ENCODE measurements around the gene TPH1. TPM values are rescaled to one million over a fixed set of nuclear protein-coding genes. Genes with fewer than 3 reads are reported as not detected.

The TPH1 gene
- total and polyA plus RNA-seq, 9 of the 15 experiments (the other 6 are each of a cell fraction or from before 2014, with no cell fraction given), result 0.04 to 0.29 (median 0.17) TPM

GRCh38 chr11:18010977-18011586 is 35.0 kb downstream of the TPH1 start:
- CTCF ChIA-PET (ENCODE audit: low intra/inter-chr PET ratio), result no interaction called here
- Histone ChIP-seq H3K79me2 (ENCODE audit: control insufficient read depth, insufficient read depth, low read length) (peaks cover 20% of the 10 kb centered on the region; the same call in 2 of the 3 replicates), H3K36me3 (ENCODE audit: control insufficient read depth, insufficient read depth, low read length) (peaks cover 5% of the 10 kb centered on the region; the same call in 2 of the 3 replicates), H3K9me3 (replicated peaks; ENCODE audit: control insufficient read depth, insufficient read depth, low read depth, low read length) (no peaks in the 10 kb centered on the region), H3K4me3 (peak overlapping the region; percentile 63; the same call in 1 of the 2 replicates), H3K27ac (ENCODE audit: extremely low read depth, low read depth, low read length) (peak overlapping the region; percentile 14; the same call in 1 of the 3 replicates), H4K20me1 (replicated peaks; ENCODE audit: control insufficient read depth, insufficient read depth, low read length) (no peaks in the 10 kb centered on the region), H2AFZ (ENCODE audit: low read depth, low read length) (peak overlapping the region; percentile 84), H3K27me3 (ENCODE audit: control insufficient read depth in 2 of 2, insufficient read depth in 2 of 2, low read length in 2 of 2) (peaks cover 0 to 7% of the 10 kb centered on the region in 2 experiments; a peak in 3 of 5 replicates), H3K4me1 (replicated peaks in 1 of 2; ENCODE audit: control insufficient read depth in 2 of 2, insufficient read depth in 2 of 2, low read length in 2 of 2) (peaks cover 13 to 28% of the 10 kb centered on the region in 2 experiments; a peak in 4 of 5 replicates), H3K4me2 (ENCODE audit: insufficient read depth, low read length) (peak overlapping the region; percentile 89), H3K9ac (ENCODE audit: insufficient read depth in 1 of 2, low read depth in 2 of 2, low read length in 2 of 2) (peak overlapping the region; percentile 67 to 69; a peak in 3 of 4 replicates), H3K9me1 (ENCODE audit: control insufficient read depth, insufficient read depth, low read length) (no peaks in the 10 kb centered on the region)
- FAIRE-seq (peak; percentile 65), DNase-seq (ENCODE audit: extremely low read depth in 1 of 4, low spot score in 3 of 4) (peak in 1 of 4 experiments; percentile 37), ATAC-seq (no peak)
- in situ Hi-C loops (cut with MboI), result no loop called here
- BruUV-seq (replicated peaks), result TSS peak; percentile 41
- 44% methylated on average over 10 of the region's 10 CpGs for WGBS (ENCODE audit: insufficient coverage, low coverage, missing lambda C conversion rate)
- intact Hi-C loops (cut with micrococcal nuclease), result loop anchor here (5.0 kb wide), 1 partner anchor 96 kb away; the partner anchor contains the start of gene SAAL1
- POLR2A ChIA-PET, result interaction anchor here (1.0 kb wide), 1 partner anchor 13 kb away, joined by 3 read pairs; no protein-coding TSS in a partner anchor
- TF ChIP-seq PCBP2 (IDR thresholded peaks at IDR 0.05; ENCODE audit: low read depth, low read length, poor library complexity, severe bottlenecking), result no peak
- TF ChIP-seq CSDE1 (IDR thresholded peaks at IDR 0.05), result 0 out of 4 replicates have a peak, but pooled peaks of 1 of the 2 experiments have one; percentile 7
- 0 out of 2 replicates have a peak, but pooled peaks have one; percentile 18 for TF ChIP-seq LEF1 (IDR thresholded peaks at IDR 0.05)
- TF ChIP-seq BHLHE40 (IDR thresholded peaks at IDR 0.05; ENCODE audit: low read length), result peak; percentile 43; the same call in 1 of the 2 replicates
- TF ChIP-seq HDAC1 (IDR thresholded peaks at IDR 0.05), result no peak; a peak in 1 of 4 replicates
- no peak for TF ChIP-seq KAT8 (IDR thresholded peaks at IDR 0.05; ENCODE audit: low read depth)
- peak; percentile 34; the same call in 1 of the 2 replicates for TF ChIP-seq ARID1B (IDR thresholded peaks at IDR 0.05)
- 0 out of 3 replicates have a peak, but pooled peaks of 1 of the 2 experiments have one; percentile 2 for TF ChIP-seq CBX3 (IDR thresholded peaks at IDR 0.05; ENCODE audit: borderline replicate concordance in 1 of 2, low read length in 2 of 2)
- no peak for TF ChIP-seq ZNF695 (CRISPR knock-in tag; IDR thresholded peaks at IDR 0.05)
- TF ChIP-seq ZNF592 (IDR thresholded peaks at IDR 0.05), result peak; percentile 80
- TF ChIP-seq ELK3 (CRISPR knock-in tag; IDR thresholded peaks at IDR 0.05), result no peak
- no peak for TF ChIP-seq MED1 (CRISPR knock-in tag; IDR thresholded peaks at IDR 0.05; ENCODE audit: borderline replicate concordance)
- 0 out of 2 replicates have a peak, but pooled peaks have one; percentile 29 for TF ChIP-seq HLTF (IDR thresholded peaks at IDR 0.05)
- peak; percentile 59; the same call in 1 of the 2 replicates for TF ChIP-seq HDGF (IDR thresholded peaks at IDR 0.05)
- TF ChIP-seq KDM1A (IDR thresholded peaks at IDR 0.05), result peak in 1 of 2 experiments; percentile 42; a peak in 1 of 4 replicates
- TF ChIP-seq TOE1 (IDR thresholded peaks at IDR 0.05; ENCODE audit: borderline replicate concordance), result peak; percentile 44; the same call in 1 of the 2 replicates
- no peak for TF ChIP-seq TOE1 (CRISPR knock-in tag; IDR thresholded peaks at IDR 0.05; ENCODE audit: borderline replicate concordance, low read depth)
- peak; percentile 47; the same call in 1 of the 2 replicates for TF ChIP-seq DPF2 (IDR thresholded peaks at IDR 0.05)
- TF ChIP-seq ZBTB8A (IDR thresholded peaks at IDR 0.05; ENCODE audit: partially characterized antibody), result no peak
